Astrocyte (in vitro differentiated cells and primary cell): ENCODE measurements around the gene PDLIM5.
"Not testable (repeated sequence)": the region's sequence is repeated elsewhere in the genome, so short reads cannot be mapped to it uniquely, and the experiment has no call there.

Experiments used
- EZH2 ChIP-seq: IDR thresholded peaks from 2 replicates; pipeline ENCODE4 v1.6.1; 2012; ENCODE audit warnings: mild to moderate bottlenecking, low read length, inconsistent platforms; ENCODE audit not compliant: insufficient read depth
- TF ChIP-seq, protein P1 (sequence below): IDR thresholded peaks from 2 replicates; pipeline ENCODE4 v1.5.1; 2011; ENCODE audit warnings: low read depth, mild to moderate bottlenecking, inconsistent platforms, low read length, moderate library complexity; ENCODE audit not compliant: insufficient read depth

DNA sequence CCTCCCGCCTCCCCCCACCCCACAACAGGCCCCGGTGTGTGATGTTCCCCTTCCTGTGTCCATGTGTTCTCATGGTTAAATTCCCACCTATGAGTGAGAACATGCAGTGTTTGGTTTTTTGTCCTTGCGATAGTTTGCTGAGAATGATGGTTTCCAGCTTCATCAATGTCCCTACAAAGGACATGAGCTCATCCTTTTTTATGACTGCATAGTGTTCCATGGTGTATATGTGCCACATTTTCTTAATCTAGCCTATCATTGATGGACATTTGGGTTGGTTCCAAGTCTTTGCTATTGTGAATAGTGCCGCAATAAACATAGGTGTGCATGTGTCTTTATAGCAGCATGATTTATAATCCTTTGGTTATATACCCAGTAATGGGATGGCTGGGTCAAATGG is 104.3 kb downstream of the PDLIM5 start:
- TF ChIP-seq, protein P1, sequence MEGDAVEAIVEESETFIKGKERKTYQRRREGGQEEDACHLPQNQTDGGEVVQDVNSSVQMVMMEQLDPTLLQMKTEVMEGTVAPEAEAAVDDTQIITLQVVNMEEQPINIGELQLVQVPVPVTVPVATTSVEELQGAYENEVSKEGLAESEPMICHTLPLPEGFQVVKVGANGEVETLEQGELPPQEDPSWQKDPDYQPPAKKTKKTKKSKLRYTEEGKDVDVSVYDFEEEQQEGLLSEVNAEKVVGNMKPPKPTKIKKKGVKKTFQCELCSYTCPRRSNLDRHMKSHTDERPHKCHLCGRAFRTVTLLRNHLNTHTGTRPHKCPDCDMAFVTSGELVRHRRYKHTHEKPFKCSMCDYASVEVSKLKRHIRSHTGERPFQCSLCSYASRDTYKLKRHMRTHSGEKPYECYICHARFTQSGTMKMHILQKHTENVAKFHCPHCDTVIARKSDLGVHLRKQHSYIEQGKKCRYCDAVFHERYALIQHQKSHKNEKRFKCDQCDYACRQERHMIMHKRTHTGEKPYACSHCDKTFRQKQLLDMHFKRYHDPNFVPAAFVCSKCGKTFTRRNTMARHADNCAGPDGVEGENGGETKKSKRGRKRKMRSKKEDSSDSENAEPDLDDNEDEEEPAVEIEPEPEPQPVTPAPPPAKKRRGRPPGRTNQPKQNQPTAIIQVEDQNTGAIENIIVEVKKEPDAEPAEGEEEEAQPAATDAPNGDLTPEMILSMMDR, result not testable (repeated sequence)
- TF ChIP-seq EZH2, result not testable (repeated sequence)
